K562 (cell line): Measurements from ENCODE around the gene APCDD1L.

ENCODE experiments used
- ESRRA ChIP-seq: fragments of 450-650 bp; IDR thresholded peaks from 2 replicates; pipeline ENCODE4 v1.6.1; 2014; ENCODE audit warnings: low read depth, mild to moderate bottlenecking, moderate library complexity, borderline replicate concordance
- MAFG ChIP-seq: fragments of 450-650 bp; conservative IDR thresholded peaks from 2 replicates; pipeline ENCODE4 v1.6.1; 2016; ENCODE audit warnings: missing genetic modification characterization, missing compliant biosample characterization
- MEF2A ChIP-seq: IDR thresholded peaks from 2 replicates; pipeline ENCODE4 v1.6.1; 2011; ENCODE audit warnings: low read depth, mild to moderate bottlenecking, low read length, moderate library complexity; ENCODE audit not compliant: control insufficient read depth
- ZNF12 ChIP-seq: sonication (generic); formaldehyde crosslinking; IDR thresholded peaks from 2 replicates; pipeline ENCODE4 v1.4.0; 2020; ENCODE audit warnings: mild to moderate bottlenecking, missing genetic modification reagents
- TF ChIP-seq, protein P1 (sequence below): fragments of 250-450 bp; sonication (Bioruptor Pico); IDR thresholded peaks from 2 replicates; pipeline ENCODE4 v1.4.0; 2020; ENCODE audit warnings: mild to moderate bottlenecking
- TF ChIP-seq, protein P2 (sequence below): fragments of 150-350 bp; conservative IDR thresholded peaks from 2 replicates; pipeline ENCODE4 v1.6.1; 2014; ENCODE audit warnings: low read length
- TF ChIP-seq, protein P3 (sequence below): sonication (generic); formaldehyde crosslinking; IDR thresholded peaks from 2 replicates; pipeline ENCODE4 v1.8.1; 2022; ENCODE audit warnings: missing genetic modification reagents
- TF ChIP-seq, protein P4 (sequence below): fragments of 200-600 bp; sonication (generic); IDR thresholded peaks from one replicate; pipeline ENCODE4 v1.6.1; 2012; ENCODE audit warnings: mild to moderate bottlenecking, low read depth, low read length, inconsistent platforms

DNA sequence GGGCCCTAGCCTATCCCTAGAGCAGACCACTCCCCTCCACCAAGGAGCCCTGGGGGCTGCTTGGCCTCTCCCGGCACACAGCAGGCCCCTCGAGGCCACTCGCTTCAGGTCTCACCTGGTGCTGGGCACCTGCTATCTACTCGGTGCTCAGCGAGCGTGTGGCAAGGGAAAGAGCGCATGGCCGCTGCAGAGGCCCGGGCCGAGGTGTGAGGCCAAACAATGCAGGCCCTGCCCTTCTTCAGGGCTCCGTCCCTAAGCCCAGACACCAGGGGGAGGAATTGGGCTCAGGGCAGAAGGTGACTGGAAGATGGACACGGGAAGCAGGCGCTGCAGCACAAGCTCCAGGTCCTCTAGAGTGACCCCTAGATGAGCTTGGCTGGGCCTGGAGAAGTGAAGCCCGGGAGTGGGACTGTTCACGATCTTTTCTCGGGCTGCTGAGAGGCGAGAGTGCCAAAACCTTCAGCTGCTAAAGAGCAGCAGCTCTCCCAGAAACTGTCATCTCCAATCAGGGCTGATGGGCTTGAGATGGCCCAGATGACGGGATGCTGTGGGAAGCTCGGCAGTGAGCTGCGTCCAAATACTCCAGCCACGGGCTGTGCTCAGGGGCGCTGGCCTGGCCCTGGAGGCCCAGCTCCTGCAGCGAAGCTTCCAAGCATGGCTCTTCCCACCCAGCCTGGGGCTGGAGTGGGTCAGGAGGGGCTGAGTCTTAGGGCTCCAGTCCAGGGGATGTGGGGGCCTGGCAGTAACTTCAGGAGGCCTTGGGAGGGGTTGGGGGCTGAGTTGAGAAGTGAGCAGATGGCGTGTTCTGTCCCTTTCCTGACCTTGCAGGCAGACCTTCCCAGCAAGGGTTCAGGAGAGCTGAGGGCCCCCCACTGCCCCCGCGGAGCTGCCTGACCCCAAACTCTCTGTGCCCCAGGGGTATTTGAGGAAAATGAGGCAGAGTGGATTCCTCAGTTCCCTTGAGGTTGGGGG lies 43.7 kb downstream of the APCDD1L start:
- TF ChIP-seq ESRRA (no peak), MEF2A (no peak), ZNF12 (CRISPR knock-in tag) (no peak), MAFG (tag) (no peak)
- TF ChIP-seq, protein P1, sequence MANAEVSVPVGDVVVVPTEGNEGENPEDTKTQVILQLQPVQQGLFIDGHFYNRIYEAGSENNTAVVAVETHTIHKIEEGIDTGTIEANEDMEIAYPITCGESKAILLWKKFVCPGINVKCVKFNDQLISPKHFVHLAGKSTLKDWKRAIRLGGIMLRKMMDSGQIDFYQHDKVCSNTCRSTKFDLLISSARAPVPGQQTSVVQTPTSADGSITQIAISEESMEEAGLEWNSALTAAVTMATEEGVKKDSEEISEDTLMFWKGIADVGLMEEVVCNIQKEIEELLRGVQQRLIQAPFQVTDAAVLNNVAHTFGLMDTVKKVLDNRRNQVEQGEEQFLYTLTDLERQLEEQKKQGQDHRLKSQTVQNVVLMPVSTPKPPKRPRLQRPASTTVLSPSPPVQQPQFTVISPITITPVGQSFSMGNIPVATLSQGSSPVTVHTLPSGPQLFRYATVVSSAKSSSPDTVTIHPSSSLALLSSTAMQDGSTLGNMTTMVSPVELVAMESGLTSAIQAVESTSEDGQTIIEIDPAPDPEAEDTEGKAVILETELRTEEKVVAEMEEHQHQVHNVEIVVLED, result no peak
- TF ChIP-seq, protein P2, sequence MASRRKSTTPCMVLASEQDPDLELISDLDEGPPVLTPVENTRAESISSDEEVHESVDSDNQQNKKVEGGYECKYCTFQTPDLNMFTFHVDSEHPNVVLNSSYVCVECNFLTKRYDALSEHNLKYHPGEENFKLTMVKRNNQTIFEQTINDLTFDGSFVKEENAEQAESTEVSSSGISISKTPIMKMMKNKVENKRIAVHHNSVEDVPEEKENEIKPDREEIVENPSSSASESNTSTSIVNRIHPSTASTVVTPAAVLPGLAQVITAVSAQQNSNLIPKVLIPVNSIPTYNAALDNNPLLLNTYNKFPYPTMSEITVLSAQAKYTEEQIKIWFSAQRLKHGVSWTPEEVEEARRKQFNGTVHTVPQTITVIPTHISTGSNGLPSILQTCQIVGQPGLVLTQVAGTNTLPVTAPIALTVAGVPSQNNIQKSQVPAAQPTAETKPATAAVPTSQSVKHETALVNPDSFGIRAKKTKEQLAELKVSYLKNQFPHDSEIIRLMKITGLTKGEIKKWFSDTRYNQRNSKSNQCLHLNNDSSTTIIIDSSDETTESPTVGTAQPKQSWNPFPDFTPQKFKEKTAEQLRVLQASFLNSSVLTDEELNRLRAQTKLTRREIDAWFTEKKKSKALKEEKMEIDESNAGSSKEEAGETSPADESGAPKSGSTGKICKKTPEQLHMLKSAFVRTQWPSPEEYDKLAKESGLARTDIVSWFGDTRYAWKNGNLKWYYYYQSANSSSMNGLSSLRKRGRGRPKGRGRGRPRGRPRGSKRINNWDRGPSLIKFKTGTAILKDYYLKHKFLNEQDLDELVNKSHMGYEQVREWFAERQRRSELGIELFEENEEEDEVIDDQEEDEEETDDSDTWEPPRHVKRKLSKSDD, result no peak
- TF ChIP-seq, protein P3, sequence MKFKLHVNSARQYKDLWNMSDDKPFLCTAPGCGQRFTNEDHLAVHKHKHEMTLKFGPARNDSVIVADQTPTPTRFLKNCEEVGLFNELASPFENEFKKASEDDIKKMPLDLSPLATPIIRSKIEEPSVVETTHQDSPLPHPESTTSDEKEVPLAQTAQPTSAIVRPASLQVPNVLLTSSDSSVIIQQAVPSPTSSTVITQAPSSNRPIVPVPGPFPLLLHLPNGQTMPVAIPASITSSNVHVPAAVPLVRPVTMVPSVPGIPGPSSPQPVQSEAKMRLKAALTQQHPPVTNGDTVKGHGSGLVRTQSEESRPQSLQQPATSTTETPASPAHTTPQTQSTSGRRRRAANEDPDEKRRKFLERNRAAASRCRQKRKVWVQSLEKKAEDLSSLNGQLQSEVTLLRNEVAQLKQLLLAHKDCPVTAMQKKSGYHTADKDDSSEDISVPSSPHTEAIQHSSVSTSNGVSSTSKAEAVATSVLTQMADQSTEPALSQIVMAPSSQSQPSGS (CRISPR knock-in tag), result no peak
- TF ChIP-seq, protein P4, sequence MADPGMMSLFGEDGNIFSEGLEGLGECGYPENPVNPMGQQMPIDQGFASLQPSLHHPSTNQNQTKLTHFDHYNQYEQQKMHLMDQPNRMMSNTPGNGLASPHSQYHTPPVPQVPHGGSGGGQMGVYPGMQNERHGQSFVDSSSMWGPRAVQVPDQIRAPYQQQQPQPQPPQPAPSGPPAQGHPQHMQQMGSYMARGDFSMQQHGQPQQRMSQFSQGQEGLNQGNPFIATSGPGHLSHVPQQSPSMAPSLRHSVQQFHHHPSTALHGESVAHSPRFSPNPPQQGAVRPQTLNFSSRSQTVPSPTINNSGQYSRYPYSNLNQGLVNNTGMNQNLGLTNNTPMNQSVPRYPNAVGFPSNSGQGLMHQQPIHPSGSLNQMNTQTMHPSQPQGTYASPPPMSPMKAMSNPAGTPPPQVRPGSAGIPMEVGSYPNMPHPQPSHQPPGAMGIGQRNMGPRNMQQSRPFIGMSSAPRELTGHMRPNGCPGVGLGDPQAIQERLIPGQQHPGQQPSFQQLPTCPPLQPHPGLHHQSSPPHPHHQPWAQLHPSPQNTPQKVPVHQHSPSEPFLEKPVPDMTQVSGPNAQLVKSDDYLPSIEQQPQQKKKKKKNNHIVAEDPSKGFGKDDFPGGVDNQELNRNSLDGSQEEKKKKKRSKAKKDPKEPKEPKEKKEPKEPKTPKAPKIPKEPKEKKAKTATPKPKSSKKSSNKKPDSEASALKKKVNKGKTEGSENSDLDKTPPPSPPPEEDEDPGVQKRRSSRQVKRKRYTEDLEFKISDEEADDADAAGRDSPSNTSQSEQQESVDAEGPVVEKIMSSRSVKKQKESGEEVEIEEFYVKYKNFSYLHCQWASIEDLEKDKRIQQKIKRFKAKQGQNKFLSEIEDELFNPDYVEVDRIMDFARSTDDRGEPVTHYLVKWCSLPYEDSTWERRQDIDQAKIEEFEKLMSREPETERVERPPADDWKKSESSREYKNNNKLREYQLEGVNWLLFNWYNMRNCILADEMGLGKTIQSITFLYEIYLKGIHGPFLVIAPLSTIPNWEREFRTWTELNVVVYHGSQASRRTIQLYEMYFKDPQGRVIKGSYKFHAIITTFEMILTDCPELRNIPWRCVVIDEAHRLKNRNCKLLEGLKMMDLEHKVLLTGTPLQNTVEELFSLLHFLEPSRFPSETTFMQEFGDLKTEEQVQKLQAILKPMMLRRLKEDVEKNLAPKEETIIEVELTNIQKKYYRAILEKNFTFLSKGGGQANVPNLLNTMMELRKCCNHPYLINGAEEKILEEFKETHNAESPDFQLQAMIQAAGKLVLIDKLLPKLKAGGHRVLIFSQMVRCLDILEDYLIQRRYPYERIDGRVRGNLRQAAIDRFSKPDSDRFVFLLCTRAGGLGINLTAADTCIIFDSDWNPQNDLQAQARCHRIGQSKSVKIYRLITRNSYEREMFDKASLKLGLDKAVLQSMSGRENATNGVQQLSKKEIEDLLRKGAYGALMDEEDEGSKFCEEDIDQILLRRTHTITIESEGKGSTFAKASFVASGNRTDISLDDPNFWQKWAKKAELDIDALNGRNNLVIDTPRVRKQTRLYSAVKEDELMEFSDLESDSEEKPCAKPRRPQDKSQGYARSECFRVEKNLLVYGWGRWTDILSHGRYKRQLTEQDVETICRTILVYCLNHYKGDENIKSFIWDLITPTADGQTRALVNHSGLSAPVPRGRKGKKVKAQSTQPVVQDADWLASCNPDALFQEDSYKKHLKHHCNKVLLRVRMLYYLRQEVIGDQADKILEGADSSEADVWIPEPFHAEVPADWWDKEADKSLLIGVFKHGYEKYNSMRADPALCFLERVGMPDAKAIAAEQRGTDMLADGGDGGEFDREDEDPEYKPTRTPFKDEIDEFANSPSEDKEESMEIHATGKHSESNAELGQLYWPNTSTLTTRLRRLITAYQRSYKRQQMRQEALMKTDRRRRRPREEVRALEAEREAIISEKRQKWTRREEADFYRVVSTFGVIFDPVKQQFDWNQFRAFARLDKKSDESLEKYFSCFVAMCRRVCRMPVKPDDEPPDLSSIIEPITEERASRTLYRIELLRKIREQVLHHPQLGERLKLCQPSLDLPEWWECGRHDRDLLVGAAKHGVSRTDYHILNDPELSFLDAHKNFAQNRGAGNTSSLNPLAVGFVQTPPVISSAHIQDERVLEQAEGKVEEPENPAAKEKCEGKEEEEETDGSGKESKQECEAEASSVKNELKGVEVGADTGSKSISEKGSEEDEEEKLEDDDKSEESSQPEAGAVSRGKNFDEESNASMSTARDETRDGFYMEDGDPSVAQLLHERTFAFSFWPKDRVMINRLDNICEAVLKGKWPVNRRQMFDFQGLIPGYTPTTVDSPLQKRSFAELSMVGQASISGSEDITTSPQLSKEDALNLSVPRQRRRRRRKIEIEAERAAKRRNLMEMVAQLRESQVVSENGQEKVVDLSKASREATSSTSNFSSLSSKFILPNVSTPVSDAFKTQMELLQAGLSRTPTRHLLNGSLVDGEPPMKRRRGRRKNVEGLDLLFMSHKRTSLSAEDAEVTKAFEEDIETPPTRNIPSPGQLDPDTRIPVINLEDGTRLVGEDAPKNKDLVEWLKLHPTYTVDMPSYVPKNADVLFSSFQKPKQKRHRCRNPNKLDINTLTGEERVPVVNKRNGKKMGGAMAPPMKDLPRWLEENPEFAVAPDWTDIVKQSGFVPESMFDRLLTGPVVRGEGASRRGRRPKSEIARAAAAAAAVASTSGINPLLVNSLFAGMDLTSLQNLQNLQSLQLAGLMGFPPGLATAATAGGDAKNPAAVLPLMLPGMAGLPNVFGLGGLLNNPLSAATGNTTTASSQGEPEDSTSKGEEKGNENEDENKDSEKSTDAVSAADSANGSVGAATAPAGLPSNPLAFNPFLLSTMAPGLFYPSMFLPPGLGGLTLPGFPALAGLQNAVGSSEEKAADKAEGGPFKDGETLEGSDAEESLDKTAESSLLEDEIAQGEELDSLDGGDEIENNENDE, result no peak
